Endothelial cell of umbilical vein (primary cell): ENCODE results near the gene ELMO1. TPM values are rescaled to one million over a fixed set of nuclear protein-coding genes. Genes with fewer than 3 reads are reported as not detected.

Source experiments
- BruUV-seq: library from RNA; stranded (reverse); fragments of 400-500 nt; replicated peaks from 2 replicates; lab custom pipeline; 2021; lab: Mats Ljungman, UMichigan
- CTCF ChIA-PET: fragments of 300-600, 350-600 bp; sonication (Branson Sonifier 250); formaldehyde crosslinking; loops from one replicate; lab custom pipeline; 2021; ENCODE audit warnings: antibody characterized with exemption, inconsistent platforms; lab: Charles Lee
- POLR2A ChIA-PET: fragments of 300-600, 350-600 bp; sonication (Branson Sonifier 250); formaldehyde crosslinking; loops from one replicate; lab custom pipeline; 2021; ENCODE audit warnings: antibody characterized with exemption, inconsistent platforms; lab: Charles Lee
- DNase-seq: peaks from one replicate; pipeline ENCODE4 v3.0.0-alpha.2; 2011; ENCODE audit warnings: low read depth, low spot score
- FAIRE-seq: peaks from 2 replicates; lab custom pipeline; 2011; peaks lifted over from hg19 to GRCh38; lab: Jason Lieb, UNC
- H2AFZ ChIP-seq: 2 replicates; pipeline ENCODE4 v1.6.0; 2012; ENCODE audit warnings: low read depth, low read length, control low read depth, inconsistent platforms
- H3K27ac ChIP-seq: 2 replicates; pipeline ENCODE4 v1.5.1; 2011; ENCODE audit warnings: low read depth, mild to moderate bottlenecking, control low read depth, low read length, moderate library complexity; ENCODE audit not compliant: insufficient read depth
- H3K27me3 ChIP-seq, 2 experiments: 2 replicates each; pipeline versions ENCODE4 v1.6.0 to v1.6.1; 2011; ENCODE audit warnings: low read length in 2 of 2, mixed read lengths in 1 of 2; ENCODE audit not compliant: control insufficient read depth in 2 of 2, insufficient read depth in 2 of 2
- H3K36me3 ChIP-seq, 2 experiments: 2 replicates in 1 of 2; 3 replicates in 1 of 2; pipeline ENCODE4 v1.5.1; 2011; ENCODE audit warnings: low read length in 2 of 2, mild to moderate bottlenecking in 1 of 2, moderate library complexity in 1 of 2; ENCODE audit not compliant: control insufficient read depth in 2 of 2, insufficient read depth in 2 of 2; ENCODE audit errors: extremely low read depth in 1 of 2
- H3K4me1 ChIP-seq: 3 replicates; pipeline ENCODE4 v1.5.1; 2011; ENCODE audit warnings: mild to moderate bottlenecking, low read length; ENCODE audit not compliant: control insufficient read depth, insufficient read depth; ENCODE audit errors: extremely low read depth
- H3K4me2 ChIP-seq: 2 replicates; pipeline ENCODE4 v1.6.1; 2011; ENCODE audit warnings: low read length, control low read depth, mixed read lengths; ENCODE audit not compliant: insufficient read depth
- H3K4me3 ChIP-seq, 3 experiments: fragments of 200-600 bp in 1 of 3; sonication (generic), shearing (Covaris generic) in 1 of 3; replicated peaks in 1 of 3; 2 replicates each; pipeline ENCODE4 v1.5.1; 2011 to 2016; ENCODE audit warnings: control low read depth in 3 of 3, low read length in 3 of 3, mild to moderate bottlenecking in 2 of 3, inconsistent platforms in 1 of 3, low read depth in 1 of 3, moderate library complexity in 1 of 3; ENCODE audit not compliant: insufficient read depth in 1 of 3
- H3K79me2 ChIP-seq: 2 replicates; pipeline ENCODE4 v1.6.0; 2012; ENCODE audit warnings: low read length, inconsistent platforms; ENCODE audit not compliant: control insufficient read depth, insufficient read depth
- H3K9ac ChIP-seq: replicated peaks from 2 replicates; pipeline ENCODE3; 2011; ENCODE audit warnings: low read length, control low read depth; ENCODE audit not compliant: insufficient read depth; ENCODE audit errors: extremely low read depth
- H3K9me1 ChIP-seq: replicated peaks from 3 replicates; pipeline ENCODE4 v1.6.0; 2011; ENCODE audit warnings: mild to moderate bottlenecking, low read length; ENCODE audit not compliant: control insufficient read depth, insufficient read depth; ENCODE audit errors: extremely low read depth
- H3K9me3 ChIP-seq: replicated peaks from 2 replicates; pipeline ENCODE4 v1.5.1; 2012; ENCODE audit warnings: low read length, inconsistent platforms; ENCODE audit not compliant: control insufficient read depth, insufficient read depth
- H4K20me1 ChIP-seq: replicated peaks from 2 replicates; pipeline ENCODE3; 2011; ENCODE audit warnings: mild to moderate bottlenecking, low read length; ENCODE audit not compliant: control insufficient read depth, insufficient read depth; ENCODE audit errors: extremely low read depth
- CTCF ChIP-seq, 2 donors: IDR thresholded peaks; 1 replicate in 1 of 2; 2 replicates in 1 of 2; pipeline ENCODE4 v1.5.1; 2011; ENCODE audit warnings: low read length in 2 of 2, mild to moderate bottlenecking in 2 of 2, moderate library complexity in 2 of 2, control low read depth in 1 of 2, inconsistent platforms in 1 of 2, low read depth in 1 of 2; ENCODE audit not compliant: insufficient read depth in 1 of 2; ENCODE audit errors: extremely low read depth in 1 of 2
- EZH2 ChIP-seq: IDR thresholded peaks from 2 replicates; pipeline ENCODE4 v1.6.1; 2012; ENCODE audit warnings: borderline replicate concordance, low read depth, mild to moderate bottlenecking, moderate library complexity, low read length, inconsistent platforms; ENCODE audit not compliant: severe bottlenecking
- FOS ChIP-seq: IDR thresholded peaks from 2 replicates; pipeline ENCODE4 v1.6.1; 2011; ENCODE audit warnings: mild to moderate bottlenecking, low read length, moderate library complexity, borderline replicate concordance; ENCODE audit not compliant: insufficient read depth
- GATA2 ChIP-seq: IDR thresholded peaks from 2 replicates; pipeline ENCODE4 v1.7.0; 2011; ENCODE audit warnings: low read depth, mild to moderate bottlenecking, moderate library complexity, mixed read lengths, low read length; ENCODE audit not compliant: insufficient read length, insufficient read depth
- JUN ChIP-seq: IDR thresholded peaks from 2 replicates; pipeline ENCODE4 v1.6.1; 2011; ENCODE audit warnings: borderline replicate concordance, low read depth; ENCODE audit not compliant: insufficient read length, insufficient read depth
- MAX ChIP-seq: IDR thresholded peaks from 2 replicates; pipeline ENCODE4 v1.6.1; 2011; ENCODE audit not compliant: insufficient read depth, insufficient read length
- MYC ChIP-seq: IDR thresholded peaks from one replicate; pipeline ENCODE4 v1.6.1; 2011; ENCODE audit warnings: mild to moderate bottlenecking, low read depth, low read length
- POLR2A ChIP-seq: IDR thresholded peaks from 2 replicates; pipeline ENCODE4 v1.6.1; 2012; ENCODE audit warnings: low read depth, mild to moderate bottlenecking, control low read depth, low read length
- POLR2AphosphoS5 ChIP-seq: IDR thresholded peaks from 2 replicates; pipeline ENCODE4 v1.6.1; 2012; ENCODE audit warnings: low read depth, mild to moderate bottlenecking, control low read depth, low read length, moderate library complexity; ENCODE audit not compliant: insufficient read depth
- dilution Hi-C: fragments of 300-500 bp; cut with MboI; formaldehyde crosslinking; loops from one replicate; pipeline ENCODE4 v1.15.0; 2019; ENCODE audit warnings: low sequenced_read_pairs; ENCODE audit not compliant: extremely low pct_ligation_motif_present
- intact Hi-C: fragments of 100-400 bp; cut with micrococcal nuclease; formaldehyde crosslinking; loops from one replicate; pipeline ENCODE4 v1.10.0; 2022
- polyA plus RNA-seq, 4 experiments: library from polyadenylated mRNA; depleted of rRNA in 3 of 4; stranded (reverse) in 3 of 4; unstranded in 1 of 4; fragments of >200 nt; gene quantifications; 2 replicates each; pipeline versions ENCODE4 v1.2.1 to v1.2.3, GENCODE V29; 2011 to 2012; ENCODE audit warnings: missing spikeins in 1 of 4
- total RNA-seq: library from RNA; stranded (reverse); gene quantifications from 2 replicates; pipeline ENCODE4 v1.2.3, GENCODE V29; 2021

ELMO1 gene
- total and polyA plus RNA-seq, 2 donors (not counting 3 experiments of a cell fraction or from before 2014, with no cell fraction given), result 17.0 to 30.6 TPM

- POLR2A ChIA-PET, result no interaction called here
- BruUV-seq, result no TSS peak
- H4K20me1 ChIP-seq, result no peaks in the 10 kb centered on the region
- TF ChIP-seq POLR2AphosphoS5 (no peak), EZH2 (no peak), JUN (no peak), MAX (no peak), POLR2A (no peak), FOS (no peak), CTCF (IDR thresholded peaks at IDR 0.05; ENCODE audit: extremely low read depth in 1 of 2, insufficient read depth in 1 of 2, low read depth in 1 of 2, low read length in 2 of 2) (no peak), GATA2 (no peak), MYC (no peak)
- no peak overlapping the region for H3K9ac ChIP-seq
- H3K4me2 ChIP-seq, result no peak overlapping the region
- H3K27me3 ChIP-seq, result no peaks in the 10 kb centered on the region
- dilution Hi-C loops (loop anchor here (25.0 kb wide), 1 partner anchor 201 kb away; no protein-coding TSS in a partner anchor), intact Hi-C loops (loop anchor here (2.0 kb wide), 1 partner anchor 19 kb away; no protein-coding TSS in a partner anchor)
- no peaks in the 10 kb centered on the region for H3K9me1 ChIP-seq
- no peaks in the 10 kb centered on the region for H3K36me3 ChIP-seq
- H3K4me3 ChIP-seq, result no peak overlapping the region
- FAIRE-seq (no peak), DNase-seq (no peak)
- no peak overlapping the region for H2AFZ ChIP-seq
- H3K27ac ChIP-seq, result no peak overlapping the region
- H3K4me1 ChIP-seq, result no peaks in the 10 kb centered on the region
- no peaks in the 10 kb centered on the region for H3K9me3 ChIP-seq
- CTCF ChIA-PET, result interaction anchor here (0.8 to 14.9 kb wide), 11 partner anchors 10 to 498 kb away, joined by 3 to 374 read pairs (median 10); no protein-coding TSS in a partner anchor
- H3K79me2 ChIP-seq, result no peaks in the 10 kb centered on the region
Measured at GRCh38 chr7:36985866-36986400, 462.7 kb downstream of the ELMO1 start.
